ENCODE measurements around the gene SUCO. TPM values are rescaled to one million over a fixed set of nuclear protein-coding genes. Genes with fewer than 3 reads are reported as not detected.

SUCO gene
- polyA plus RNA-seq, 1 donor (not counting 4 experiments of a cell fraction or from before 2014, with no cell fraction given): 13.8 TPM

- peak overlapping the region; percentile 79 for H3K4me2 ChIP-seq (ENCODE audit: control insufficient read depth, extremely low read depth, insufficient read depth, low read depth, low read length)
- DNase-seq (ENCODE audit: low read depth, low spot score) (no peak), FAIRE-seq (no peak)
- no peaks in the 10 kb centered on the region for H3K9me3 ChIP-seq (ENCODE audit: control insufficient read depth, low read depth, low read length)
- peak overlapping the region; percentile 76 to 90 (median 77) for H3K4me3 ChIP-seq (ENCODE audit: control insufficient read depth in 2 of 3, extremely low read depth in 1 of 3, insufficient read depth in 2 of 3, low read depth in 1 of 3, low read length in 3 of 3)
- no peaks in the 10 kb centered on the region for H3K9me1 ChIP-seq (ENCODE audit: control insufficient read depth, extremely low read depth, insufficient read depth, low read length)
- H3K27me3 ChIP-seq (ENCODE audit: control insufficient read depth, extremely low read depth, insufficient read depth, low read length): no peaks in the 10 kb centered on the region
- peak overlapping the region; percentile 93 for H3K27ac ChIP-seq (ENCODE audit: control insufficient read depth, insufficient read depth, low read length)
- H3K36me3 ChIP-seq (ENCODE audit: control insufficient read depth in 2 of 2, extremely low read depth in 1 of 2, insufficient read depth in 2 of 2, low read length in 2 of 2): no peaks in the 10 kb centered on the region
- peak overlapping the region; percentile 94 for H3K9ac ChIP-seq (ENCODE audit: control insufficient read depth, extremely low read depth, insufficient read depth, low read length)
- no peaks in the 10 kb centered on the region for H4K20me1 ChIP-seq (ENCODE audit: control insufficient read depth, extremely low read depth, insufficient read depth, low read length)
- peaks cover 22% of the 10 kb centered on the region for H3K4me1 ChIP-seq (ENCODE audit: control insufficient read depth, extremely low read depth, insufficient read depth, low read length)
- dilution Hi-C loops (cut with MboI; ENCODE audit: extremely low pct_ligation_motif_present, low sequenced_read_pairs): no loop called here
- peaks cover 35% of the 10 kb centered on the region for H3K79me2 ChIP-seq (ENCODE audit: control insufficient read depth, insufficient read depth, low read length)
- H2AFZ ChIP-seq (ENCODE audit: control insufficient read depth, low read length): peak overlapping the region; percentile 90
- TF ChIP-seq CTCF (optimal IDR thresholded peaks at IDR 0.05 in 1 of 3, IDR thresholded peaks at IDR 0.05 in 1 of 3, conservative IDR thresholded peaks at IDR 0.05 in 1 of 3; ENCODE audit: extremely low read depth in 1 of 3, insufficient read depth in 2 of 3, low read length in 3 of 3): no peak
- TF ChIP-seq EZH2 (IDR thresholded peaks at IDR 0.05; ENCODE audit: low read length): no peak
These were observed 1.4 kb upstream of the SUCO start for GRCh38 chr1:172531412-172532182.

GRCh38 chr1:172532183-172532699 is 709 bp upstream of the SUCO start:
- Histone ChIP-seq H3K79me2 (ENCODE audit: control insufficient read depth, insufficient read depth, low read length) (peaks cover 41% of the 10 kb centered on the region), H3K36me3 (ENCODE audit: control insufficient read depth in 2 of 2, extremely low read depth in 1 of 2, insufficient read depth in 2 of 2, low read length in 2 of 2) (no peaks in the 10 kb centered on the region), H3K4me3 (ENCODE audit: control insufficient read depth in 2 of 3, extremely low read depth in 1 of 3, insufficient read depth in 2 of 3, low read depth in 1 of 3, low read length in 3 of 3) (peak overlapping the region; percentile 76 to 90 (median 77)), H2AFZ (ENCODE audit: control insufficient read depth, low read length) (peak overlapping the region; percentile 98), H4K20me1 (ENCODE audit: control insufficient read depth, extremely low read depth, insufficient read depth, low read length) (no peaks in the 10 kb centered on the region), H3K9me1 (ENCODE audit: control insufficient read depth, extremely low read depth, insufficient read depth, low read length) (no peaks in the 10 kb centered on the region), H3K4me2 (ENCODE audit: control insufficient read depth, extremely low read depth, insufficient read depth, low read depth, low read length) (peak overlapping the region; percentile 79), H3K27me3 (ENCODE audit: control insufficient read depth, extremely low read depth, insufficient read depth, low read length) (no peaks in the 10 kb centered on the region), H3K9ac (ENCODE audit: control insufficient read depth, extremely low read depth, insufficient read depth, low read length) (peak overlapping the region; percentile 94), H3K9me3 (ENCODE audit: control insufficient read depth, low read depth, low read length) (no peaks in the 10 kb centered on the region), H3K4me1 (ENCODE audit: control insufficient read depth, extremely low read depth, insufficient read depth, low read length) (peaks cover 24% of the 10 kb centered on the region), H3K27ac (ENCODE audit: control insufficient read depth, insufficient read depth, low read length) (peak overlapping the region; percentile 93)
- FAIRE-seq (peak; percentile 91), DNase-seq (ENCODE audit: low read depth, low spot score) (peak; percentile 83)
- TF ChIP-seq EZH2 (IDR thresholded peaks at IDR 0.05; ENCODE audit: low read length) (no peak), CTCF (optimal IDR thresholded peaks at IDR 0.05 in 1 of 3, IDR thresholded peaks at IDR 0.05 in 1 of 3, conservative IDR thresholded peaks at IDR 0.05 in 1 of 3; ENCODE audit: extremely low read depth in 1 of 3, insufficient read depth in 2 of 3, low read length in 3 of 3) (no peak)
- dilution Hi-C loops (cut with MboI; ENCODE audit: extremely low pct_ligation_motif_present, low sequenced_read_pairs): no loop called here

Measured in keratinocyte (primary cell).